Neural progenitor cell (in vitro differentiated cells): ENCODE results near the gene GNB3.

Experiments used
- EZH2 ChIP-seq: fragments of 200-600 bp; sonication (generic); IDR thresholded peaks from 2 replicates; pipeline ENCODE4 v1.6.1; 2017; ENCODE audit warnings: antibody characterized with exemption, mild to moderate bottlenecking, moderate library complexity
- EZH2phosphoT487 ChIP-seq: fragments of 200-600 bp; sonication (generic); IDR thresholded peaks from 2 replicates; pipeline ENCODE4 v1.6.1; 2017; ENCODE audit warnings: antibody characterized with exemption
- TF ChIP-seq, protein P1 (sequence below): fragments of 200-600 bp; sonication (generic); IDR thresholded peaks from 2 replicates; pipeline ENCODE4 v1.5.1; 2017; ENCODE audit warnings: antibody characterized with exemption, mild to moderate bottlenecking

DNA sequence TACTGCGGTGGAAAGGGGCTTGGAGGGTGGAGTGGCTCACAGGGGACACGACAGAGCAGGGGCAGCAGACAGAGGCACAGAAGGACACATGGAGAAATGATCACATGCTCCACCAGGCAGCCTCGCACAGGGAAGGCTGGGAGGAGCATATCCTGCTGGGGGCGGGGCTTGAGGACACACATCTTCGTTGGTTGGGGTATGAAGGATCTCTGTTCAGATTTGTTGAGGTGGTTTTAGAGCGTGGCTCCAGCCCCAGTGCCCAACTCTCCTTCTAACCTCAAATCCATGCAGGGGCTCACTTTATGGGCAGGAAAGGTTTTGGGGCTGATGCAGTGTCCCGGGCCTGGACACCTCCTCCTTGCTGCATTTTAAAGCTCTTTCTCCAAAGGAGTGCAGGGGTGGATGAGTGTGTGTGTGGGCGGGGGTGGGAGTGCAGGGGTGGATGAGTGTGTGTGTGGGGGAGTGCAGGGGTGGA is 13.3 kb upstream of the GNB3 start:
- TF ChIP-seq, protein P1, sequence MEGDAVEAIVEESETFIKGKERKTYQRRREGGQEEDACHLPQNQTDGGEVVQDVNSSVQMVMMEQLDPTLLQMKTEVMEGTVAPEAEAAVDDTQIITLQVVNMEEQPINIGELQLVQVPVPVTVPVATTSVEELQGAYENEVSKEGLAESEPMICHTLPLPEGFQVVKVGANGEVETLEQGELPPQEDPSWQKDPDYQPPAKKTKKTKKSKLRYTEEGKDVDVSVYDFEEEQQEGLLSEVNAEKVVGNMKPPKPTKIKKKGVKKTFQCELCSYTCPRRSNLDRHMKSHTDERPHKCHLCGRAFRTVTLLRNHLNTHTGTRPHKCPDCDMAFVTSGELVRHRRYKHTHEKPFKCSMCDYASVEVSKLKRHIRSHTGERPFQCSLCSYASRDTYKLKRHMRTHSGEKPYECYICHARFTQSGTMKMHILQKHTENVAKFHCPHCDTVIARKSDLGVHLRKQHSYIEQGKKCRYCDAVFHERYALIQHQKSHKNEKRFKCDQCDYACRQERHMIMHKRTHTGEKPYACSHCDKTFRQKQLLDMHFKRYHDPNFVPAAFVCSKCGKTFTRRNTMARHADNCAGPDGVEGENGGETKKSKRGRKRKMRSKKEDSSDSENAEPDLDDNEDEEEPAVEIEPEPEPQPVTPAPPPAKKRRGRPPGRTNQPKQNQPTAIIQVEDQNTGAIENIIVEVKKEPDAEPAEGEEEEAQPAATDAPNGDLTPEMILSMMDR: no peak
- TF ChIP-seq EZH2phosphoT487: no peak
- TF ChIP-seq EZH2: no peak
